GM12892 (cell line): ENCODE results near the gene REV1.

Source experiments
- POLR2A ChIP-seq: IDR thresholded peaks from 2 replicates; pipeline ENCODE4 v1.6.1; 2011; ENCODE audit warnings: low read depth, low read length, control low read depth
- POLR2AphosphoS5 ChIP-seq: IDR thresholded peaks from 2 replicates; pipeline ENCODE4 v1.6.1; 2011; ENCODE audit warnings: low read depth, low read length, control low read depth
- TAF1 ChIP-seq: IDR thresholded peaks from 2 replicates; pipeline ENCODE4 v1.6.1; 2011; ENCODE audit warnings: low read depth, mild to moderate bottlenecking, control low read depth, low read length, borderline replicate concordance

GRCh38 chr2:99382143-99382542 is 107.7 kb downstream of the REV1 start:
- TF ChIP-seq POLR2AphosphoS5 (no peak), POLR2A (no peak), TAF1 (no peak)
